GM23248 (cell line): ENCODE data around the gene PPP1R1C.

Source experiments
- EZH2 ChIP-seq: fragments of 200-600 bp; sonication (generic); IDR thresholded peaks from 2 replicates; pipeline ENCODE4 v1.6.1; 2018; ENCODE audit warnings: antibody characterized with exemption, mild to moderate bottlenecking; ENCODE audit not compliant: insufficient read depth, poor library complexity, severe bottlenecking
- EZH2phosphoT487 ChIP-seq: fragments of 200-600 bp; sonication (generic); IDR thresholded peaks from 2 replicates; pipeline ENCODE4 v1.6.1; 2018; ENCODE audit warnings: antibody characterized with exemption, moderate library complexity, mild to moderate bottlenecking, low read depth; ENCODE audit not compliant: insufficient read depth

DNA sequence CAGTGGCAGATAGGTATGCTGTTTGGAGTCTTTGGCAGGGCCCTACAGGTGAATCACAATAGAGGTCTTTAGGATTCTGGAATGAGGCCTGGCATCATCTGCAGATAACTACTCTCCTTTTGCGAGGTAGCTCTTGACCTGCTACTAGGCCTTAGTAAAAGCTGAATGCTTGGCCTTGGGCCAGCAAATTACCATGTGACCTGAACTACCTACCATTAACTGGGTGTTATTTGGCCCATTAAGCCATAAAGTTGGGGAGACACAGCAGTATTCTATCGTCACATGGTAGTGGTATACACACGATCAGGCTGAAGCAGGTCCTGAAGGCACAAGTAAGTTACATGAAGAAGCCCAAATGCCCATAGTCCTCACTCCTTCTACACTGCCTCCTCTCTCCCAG is 178.2 kb downstream of the PPP1R1C start:
- TF ChIP-seq EZH2phosphoT487 (no peak), EZH2 (no peak)
